ENCODE data around the gene ZNF366. TPM values are rescaled to one million over a fixed set of nuclear protein-coding genes. Genes with fewer than 3 reads are reported as not detected.

ZNF366 gene
- total RNA-seq, 5 donors from 2014 or later (not counting 1 experiment from before 2014, with no cell fraction given): 0.13 to 0.14 TPM; not detected in 3

GRCh38 chr5:72454996-72455395 is 52.2 kb downstream of the ZNF366 start:
- H3K4me1 Mint-ChIP-seq: no peaks in the 10 kb centered on the region
- H3K4me3 Mint-ChIP-seq: no peak overlapping the region

GRCh38 chr5:72453246-72453775 is 53.9 kb downstream of the ZNF366 start:
- no peak overlapping the region for H3K27ac Mint-ChIP-seq
- H3K4me1 Mint-ChIP-seq: no peaks in the 10 kb centered on the region
- no peak for DNase-seq
- H3K4me3 Mint-ChIP-seq: no peak overlapping the region
- no peaks in the 10 kb centered on the region for H3K36me3 Mint-ChIP-seq
- WGBS (ENCODE audit: insufficient coverage): 71% methylated on average over 3 of the region's 4 CpGs
- no peaks in the 10 kb centered on the region for H3K9me3 Mint-ChIP-seq
- no peak overlapping the region for H3K27ac ChIP-seq (ENCODE audit: low read length)
- POLR2A ChIA-PET: no interaction called here
- ATAC-seq (replicated peaks in 1 of 4): no peak
- H3K9me3 ChIP-seq: no peaks in the 10 kb centered on the region
- H3K4me1 ChIP-seq (ENCODE audit: control insufficient read depth in 1 of 2, extremely low read depth in 1 of 2, insufficient read depth in 2 of 2, low read length in 2 of 2): no peaks in the 10 kb centered on the region
- CTCF ChIA-PET: no interaction called here
- peaks cover 0 to 4% of the 10 kb centered on the region in 2 experiments for H3K27me3 ChIP-seq (replicated peaks in 1 of 2; ENCODE audit: control insufficient read depth in 2 of 2, extremely low read depth in 1 of 2, insufficient read depth in 2 of 2, low read length in 1 of 2)
- H3K27me3 Mint-ChIP-seq: no peaks in the 10 kb centered on the region
- H3K36me3 ChIP-seq (ENCODE audit: control insufficient read depth in 2 of 2, extremely low read depth in 1 of 2, insufficient read depth in 1 of 2, low read length in 1 of 2): no peaks in the 10 kb centered on the region
- no peak overlapping the region for H3K4me3 ChIP-seq (ENCODE audit: control insufficient read depth in 1 of 2, extremely low read depth in 1 of 2, low read length in 1 of 2)

More at GRCh38 chr5:72454996-72455395, 52.2 kb downstream of the ZNF366 start:
- Histone ChIP-seq H3K9me3 (no peaks in the 10 kb centered on the region), H3K27me3 (replicated peaks in 1 of 2; ENCODE audit: control insufficient read depth in 2 of 2, extremely low read depth in 1 of 2, insufficient read depth in 2 of 2, low read length in 1 of 2) (peaks cover 0 to 4% of the 10 kb centered on the region in 2 experiments), H3K4me1 (ENCODE audit: control insufficient read depth in 1 of 2, extremely low read depth in 1 of 2, insufficient read depth in 2 of 2, low read length in 2 of 2) (no peaks in the 10 kb centered on the region), H3K4me3 (ENCODE audit: control insufficient read depth in 1 of 2, extremely low read depth in 1 of 2, low read length in 1 of 2) (no peak overlapping the region), H3K27ac (ENCODE audit: low read length) (no peak overlapping the region), H3K36me3 (ENCODE audit: control insufficient read depth in 2 of 2, extremely low read depth in 1 of 2, insufficient read depth in 1 of 2, low read length in 1 of 2) (no peaks in the 10 kb centered on the region)
- Mint-ChIP-seq H3K27ac (no peak overlapping the region), H3K36me3 (no peaks in the 10 kb centered on the region), H3K9me3 (no peaks in the 10 kb centered on the region), H3K27me3 (no peaks in the 10 kb centered on the region)
- ATAC-seq (replicated peaks in 1 of 4) (no peak), DNase-seq (no peak)
- CTCF ChIA-PET: no interaction called here
- POLR2A ChIA-PET: no interaction called here
- no CpG with 5 or more reads among the region's 2 CpGs for WGBS (ENCODE audit: insufficient coverage)

- Mint-ChIP-seq H3K9me3 (no peaks in the 10 kb centered on the region), H3K4me3 (no peak overlapping the region), H3K36me3 (no peaks in the 10 kb centered on the region), H3K27me3 (no peaks in the 10 kb centered on the region), H3K4me1 (no peaks in the 10 kb centered on the region), H3K27ac (no peak overlapping the region)
- CTCF ChIA-PET: no interaction called here
- Histone ChIP-seq H3K4me1 (ENCODE audit: control insufficient read depth in 1 of 2, extremely low read depth in 1 of 2, insufficient read depth in 2 of 2, low read length in 2 of 2) (no peaks in the 10 kb centered on the region), H3K36me3 (ENCODE audit: control insufficient read depth in 2 of 2, extremely low read depth in 1 of 2, insufficient read depth in 1 of 2, low read length in 1 of 2) (no peaks in the 10 kb centered on the region), H3K27me3 (replicated peaks in 1 of 2; ENCODE audit: control insufficient read depth in 2 of 2, extremely low read depth in 1 of 2, insufficient read depth in 2 of 2, low read length in 1 of 2) (peaks cover 0 to 4% of the 10 kb centered on the region in 2 experiments), H3K27ac (ENCODE audit: low read length) (no peak overlapping the region), H3K4me3 (ENCODE audit: control insufficient read depth in 1 of 2, extremely low read depth in 1 of 2, low read length in 1 of 2) (no peak overlapping the region), H3K9me3 (no peaks in the 10 kb centered on the region)
- no peak for ATAC-seq (replicated peaks in 1 of 4)
- POLR2A ChIA-PET: no interaction called here
- WGBS (ENCODE audit: insufficient coverage): 66% methylated on average over 4 of the region's 9 CpGs
- DNase-seq: no peak
Observed at GRCh38 chr5:72452515-72453245, 54.5 kb downstream of the ZNF366 start.

- no peak overlapping the region for H3K4me3 ChIP-seq (ENCODE audit: control insufficient read depth in 1 of 2, extremely low read depth in 1 of 2, low read length in 1 of 2)
- H3K4me1 ChIP-seq (ENCODE audit: control insufficient read depth in 1 of 2, extremely low read depth in 1 of 2, insufficient read depth in 2 of 2, low read length in 2 of 2): no peaks in the 10 kb centered on the region
- ATAC-seq (replicated peaks in 1 of 4): no peak
- Mint-ChIP-seq H3K4me1 (no peaks in the 10 kb centered on the region), H3K4me3 (no peak overlapping the region), H3K36me3 (no peaks in the 10 kb centered on the region), H3K27ac (no peak overlapping the region), H3K27me3 (no peaks in the 10 kb centered on the region), H3K9me3 (no peaks in the 10 kb centered on the region)
- no peaks in the 10 kb centered on the region for H3K9me3 ChIP-seq
- H3K27me3 ChIP-seq (replicated peaks in 1 of 2; ENCODE audit: control insufficient read depth in 2 of 2, extremely low read depth in 1 of 2, insufficient read depth in 2 of 2, low read length in 1 of 2): peaks cover 0 to 4% of the 10 kb centered on the region in 2 experiments
- no peak for DNase-seq
- no peak overlapping the region for H3K27ac ChIP-seq (ENCODE audit: low read length)
- POLR2A ChIA-PET: no interaction called here
- H3K36me3 ChIP-seq (ENCODE audit: control insufficient read depth in 2 of 2, extremely low read depth in 1 of 2, insufficient read depth in 1 of 2, low read length in 1 of 2): no peaks in the 10 kb centered on the region
- 86% methylated on average over 7 of the region's 13 CpGs for WGBS (ENCODE audit: insufficient coverage)
- CTCF ChIA-PET: no interaction called here
Observed at GRCh38 chr5:72451741-72452505, 55.3 kb downstream of the ZNF366 start.

- H3K36me3 Mint-ChIP-seq: no peaks in the 10 kb centered on the region
- CTCF ChIA-PET: interaction anchor here in 1 of 2 donors (0.8 kb wide), 1 partner anchor 15 kb away, joined by 3 read pairs; no protein-coding TSS in a partner anchor
- DNase-seq (no peak), ATAC-seq (replicated peaks in 1 of 4) (no peak)
- Histone ChIP-seq H3K36me3 (ENCODE audit: control insufficient read depth in 2 of 2, extremely low read depth in 1 of 2, insufficient read depth in 1 of 2, low read length in 1 of 2) (no peaks in the 10 kb centered on the region), H3K4me1 (ENCODE audit: control insufficient read depth in 1 of 2, extremely low read depth in 1 of 2, insufficient read depth in 2 of 2, low read length in 2 of 2) (no peaks in the 10 kb centered on the region), H3K27me3 (replicated peaks in 1 of 2; ENCODE audit: control insufficient read depth in 2 of 2, extremely low read depth in 1 of 2, insufficient read depth in 2 of 2, low read length in 1 of 2) (peaks cover 0 to 4% of the 10 kb centered on the region in 2 experiments), H3K27ac (ENCODE audit: low read length) (no peak overlapping the region), H3K4me3 (ENCODE audit: control insufficient read depth in 1 of 2, extremely low read depth in 1 of 2, low read length in 1 of 2) (no peak overlapping the region), H3K9me3 (no peaks in the 10 kb centered on the region)
- no peak overlapping the region for H3K4me3 Mint-ChIP-seq
- no CpG with 5 or more reads among the region's 1 CpG for WGBS (ENCODE audit: insufficient coverage)
- H3K4me1 Mint-ChIP-seq: no peaks in the 10 kb centered on the region
- POLR2A ChIA-PET: no interaction called here
- H3K9me3 Mint-ChIP-seq: no peaks in the 10 kb centered on the region
- no peaks in the 10 kb centered on the region for H3K27me3 Mint-ChIP-seq
- no peak overlapping the region for H3K27ac Mint-ChIP-seq
Observed at GRCh38 chr5:72448368-72448767, 58.8 kb downstream of the ZNF366 start.

GRCh38 chr5:72447751-72448150 is 59.5 kb downstream of the ZNF366 start:
- no CpG with 5 or more reads among the region's 4 CpGs for WGBS (ENCODE audit: insufficient coverage)
- H3K9me3 ChIP-seq: no peaks in the 10 kb centered on the region
- peaks cover 0 to 4% of the 10 kb centered on the region in 2 experiments for H3K27me3 ChIP-seq (replicated peaks in 1 of 2; ENCODE audit: control insufficient read depth in 2 of 2, extremely low read depth in 1 of 2, insufficient read depth in 2 of 2, low read length in 1 of 2)
- no peaks in the 10 kb centered on the region for H3K27me3 Mint-ChIP-seq
- no peaks in the 10 kb centered on the region for H3K36me3 ChIP-seq (ENCODE audit: control insufficient read depth in 2 of 2, extremely low read depth in 1 of 2, insufficient read depth in 1 of 2, low read length in 1 of 2)
- no peaks in the 10 kb centered on the region for H3K4me1 Mint-ChIP-seq
- no peak overlapping the region for H3K27ac Mint-ChIP-seq
- POLR2A ChIA-PET: no interaction called here
- no peak overlapping the region for H3K4me3 Mint-ChIP-seq
- H3K27ac ChIP-seq (ENCODE audit: low read length): no peak overlapping the region
- ATAC-seq (replicated peaks in 1 of 4) (no peak), DNase-seq (no peak)
- CTCF ChIA-PET: no interaction called here
- H3K4me3 ChIP-seq (ENCODE audit: control insufficient read depth in 1 of 2, extremely low read depth in 1 of 2, low read length in 1 of 2): no peak overlapping the region
- no peaks in the 10 kb centered on the region for H3K4me1 ChIP-seq (ENCODE audit: control insufficient read depth in 1 of 2, extremely low read depth in 1 of 2, insufficient read depth in 2 of 2, low read length in 2 of 2)
- H3K9me3 Mint-ChIP-seq: no peaks in the 10 kb centered on the region
- H3K36me3 Mint-ChIP-seq: no peaks in the 10 kb centered on the region

Data from T-cell (primary cell).